Measurements from ENCODE around the gene AHNAK. TPM values are rescaled to one million over a fixed set of nuclear protein-coding genes. Genes with fewer than 3 reads are reported as not detected.

The AHNAK gene
- total RNA-seq, 1 donor from 2014 or later, result 226 TPM

GRCh38 chr11:62505059-62505439 lies 41.6 kb downstream of the AHNAK start:
- no peak for TF ChIP-seq CTCF (IDR thresholded peaks at IDR 0.05; ENCODE audit: insufficient read depth, low read length, poor library complexity, severe bottlenecking)
- Histone ChIP-seq H3K36me3 (ENCODE audit: control insufficient read depth, insufficient read depth, low read length) (no peaks in the 10 kb centered on the region), H3K27me3 (ENCODE audit: control insufficient read depth, insufficient read depth, low read length) (no peaks in the 10 kb centered on the region), H3K4me3 (ENCODE audit: low read depth, low read length) (no peak overlapping the region)
- no peak for DNase-seq (ENCODE audit: low read depth)

DNA sequence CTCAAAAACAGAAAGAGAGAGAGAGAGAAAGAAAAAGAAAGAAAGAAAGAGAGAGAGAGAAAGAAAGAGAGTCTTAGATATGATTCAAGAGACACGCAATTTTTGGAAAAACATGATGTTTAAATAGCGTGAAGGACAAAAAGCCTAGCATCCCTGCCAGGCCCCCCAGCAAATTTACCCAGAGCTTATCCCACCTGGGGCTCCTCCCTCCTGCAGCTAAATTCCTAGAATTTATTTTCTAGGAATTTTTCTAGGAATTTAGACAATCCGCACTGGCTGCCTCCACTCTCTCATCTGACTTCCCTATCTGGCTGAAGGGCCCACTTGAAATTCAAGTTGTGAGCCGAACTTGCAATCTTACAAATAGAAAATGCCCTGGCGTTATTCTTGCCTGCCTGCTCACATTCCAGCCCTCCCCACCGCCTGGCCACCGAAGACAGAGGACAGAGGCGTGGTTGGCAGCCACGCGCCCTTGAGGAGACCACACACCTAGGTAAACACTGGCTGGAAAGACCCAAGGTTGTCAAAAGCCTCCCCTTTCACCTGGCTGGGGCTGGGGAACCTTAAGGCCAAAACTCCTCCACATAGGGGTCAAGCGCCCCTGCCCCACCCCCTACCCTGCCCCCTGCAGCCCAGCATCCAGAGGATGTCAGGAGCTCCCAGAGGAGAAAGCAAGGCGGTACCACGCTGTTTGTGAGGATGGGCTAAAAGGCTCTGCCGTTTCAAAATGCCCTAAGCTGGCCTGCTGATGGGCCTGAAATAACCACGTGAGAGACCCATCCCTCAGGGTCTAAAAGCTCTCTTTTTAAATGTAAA lies 42.2 kb downstream of the AHNAK start:
- no peak for DNase-seq (ENCODE audit: low read depth)
- H3K27me3 ChIP-seq (ENCODE audit: control insufficient read depth, insufficient read depth, low read length), result no peaks in the 10 kb centered on the region
- H3K4me3 ChIP-seq (ENCODE audit: low read depth, low read length), result no peak overlapping the region
- H3K36me3 ChIP-seq (ENCODE audit: control insufficient read depth, insufficient read depth, low read length), result no peaks in the 10 kb centered on the region
- no peak for TF ChIP-seq CTCF (IDR thresholded peaks at IDR 0.05; ENCODE audit: insufficient read depth, low read length, poor library complexity, severe bottlenecking)

GRCh38 chr11:62502030-62502730 lies 44.4 kb downstream of the AHNAK start:
- Histone ChIP-seq H3K27me3 (ENCODE audit: control insufficient read depth, insufficient read depth, low read length) (no peaks in the 10 kb centered on the region), H3K36me3 (ENCODE audit: control insufficient read depth, insufficient read depth, low read length) (no peaks in the 10 kb centered on the region), H3K4me3 (ENCODE audit: low read depth, low read length) (no peak overlapping the region)
- no peak for TF ChIP-seq CTCF (IDR thresholded peaks at IDR 0.05; ENCODE audit: insufficient read depth, low read length, poor library complexity, severe bottlenecking)
- no peak for DNase-seq (ENCODE audit: low read depth)

DNA sequence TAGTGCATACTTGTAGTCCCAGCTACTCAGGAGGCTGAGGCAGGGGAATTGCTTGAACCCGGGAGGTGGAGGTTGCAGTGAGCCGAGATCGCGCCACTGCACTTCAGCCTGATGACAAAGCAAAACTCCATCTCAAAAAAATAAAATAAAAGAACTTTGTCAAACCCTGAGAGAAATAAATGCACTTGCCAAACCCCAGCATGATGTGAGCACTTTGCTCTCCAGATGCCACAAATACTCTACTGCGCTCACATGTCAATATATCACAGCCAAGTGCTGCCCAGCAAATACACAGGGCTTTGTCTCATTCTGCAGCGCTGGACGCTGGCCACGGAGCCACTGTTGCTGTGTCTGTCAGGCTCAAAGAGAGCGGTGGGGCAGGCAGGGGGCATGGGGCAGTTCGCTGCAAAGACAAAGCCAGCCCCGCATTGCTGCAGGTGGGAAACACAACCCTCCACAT lies 45.1 kb downstream of the AHNAK start:
- no peak overlapping the region for H3K4me3 ChIP-seq (ENCODE audit: low read depth, low read length)
- DNase-seq (ENCODE audit: low read depth), result no peak
- no peaks in the 10 kb centered on the region for H3K27me3 ChIP-seq (ENCODE audit: control insufficient read depth, insufficient read depth, low read length)
- H3K36me3 ChIP-seq (ENCODE audit: control insufficient read depth, insufficient read depth, low read length), result no peaks in the 10 kb centered on the region
- TF ChIP-seq CTCF (IDR thresholded peaks at IDR 0.05; ENCODE audit: insufficient read depth, low read length, poor library complexity, severe bottlenecking), result no peak

- TF ChIP-seq CTCF (IDR thresholded peaks at IDR 0.05; ENCODE audit: insufficient read depth, low read length, poor library complexity, severe bottlenecking), result no peak
- H3K27me3 ChIP-seq (ENCODE audit: control insufficient read depth, insufficient read depth, low read length), result no peaks in the 10 kb centered on the region
- H3K4me3 ChIP-seq (ENCODE audit: low read depth, low read length), result no peak overlapping the region
- H3K36me3 ChIP-seq (ENCODE audit: control insufficient read depth, insufficient read depth, low read length), result no peaks in the 10 kb centered on the region
- DNase-seq (ENCODE audit: low read depth), result no peak
These were observed 46.0 kb downstream of the AHNAK start for GRCh38 chr11:62500650-62501030.

Measured in kidney epithelial cell (primary cell).